RWPE1 (cell line): ENCODE data around the gene NEURL1B.
A peak's percentile ranks its signal among the peaks of the same experiment; 100 is the strongest.

Experiments used
- CTCF ChIA-PET: fragments of 350-600 bp; sonication (Branson Sonifier 250); formaldehyde crosslinking; extraction: SDS; loops from one replicate; lab custom pipeline; 2021; lab: Yijun Ruan, JAX
- POLR2A ChIA-PET: fragments of 400-600 bp; formaldehyde crosslinking; extraction: SDS; loops from one replicate; lab custom pipeline; 2020; ENCODE audit warnings: antibody characterized with exemption; ENCODE audit not compliant: low non-redundant PET; lab: Yijun Ruan, JAX
- DNase-seq: peaks from one replicate; pipeline ENCODE4 v3.0.0; 2012; ENCODE audit warnings: low spot score
- H3K27ac ChIP-seq: fragments of 450-650 bp; 2 replicates; pipeline ENCODE4 v1.5.1; 2017
- TF ChIP-seq, protein P1 (sequence below): fragments of 450-650 bp; conservative IDR thresholded peaks from 2 replicates; pipeline ENCODE4 v1.5.1; 2017; ENCODE audit warnings: low read depth, mild to moderate bottlenecking

The NEURL1B gene

DNA sequence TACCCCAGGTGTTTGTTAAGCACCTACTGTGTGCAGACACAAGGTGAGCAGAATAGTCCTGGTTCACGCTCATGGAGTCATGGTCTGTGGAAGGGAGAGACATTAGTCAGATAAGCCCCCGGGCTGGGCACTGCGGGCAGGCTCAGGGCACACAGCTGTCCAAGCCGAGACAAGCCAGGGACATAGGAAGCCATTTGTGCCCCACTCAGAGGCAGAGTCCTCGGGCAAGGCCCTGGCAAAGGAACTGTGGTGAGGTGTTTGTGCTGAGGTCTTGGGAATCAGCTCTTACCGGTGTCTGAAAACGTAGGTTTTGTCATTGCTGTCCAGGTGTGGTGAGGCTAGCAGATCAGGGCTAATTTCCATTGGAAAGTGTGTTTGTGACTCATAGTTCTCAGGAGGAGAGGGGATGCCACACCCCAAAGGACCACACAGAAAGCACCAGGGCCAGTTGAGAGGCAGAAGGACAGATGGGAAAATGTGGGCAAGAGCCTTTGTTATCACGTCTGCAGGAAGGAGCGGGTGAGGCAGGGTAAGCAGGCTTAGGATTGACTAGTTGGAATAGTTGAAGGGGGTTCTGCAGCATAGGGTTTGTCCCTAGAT, 46.1 kb upstream of the NEURL1B start:
- TF ChIP-seq, protein P1, sequence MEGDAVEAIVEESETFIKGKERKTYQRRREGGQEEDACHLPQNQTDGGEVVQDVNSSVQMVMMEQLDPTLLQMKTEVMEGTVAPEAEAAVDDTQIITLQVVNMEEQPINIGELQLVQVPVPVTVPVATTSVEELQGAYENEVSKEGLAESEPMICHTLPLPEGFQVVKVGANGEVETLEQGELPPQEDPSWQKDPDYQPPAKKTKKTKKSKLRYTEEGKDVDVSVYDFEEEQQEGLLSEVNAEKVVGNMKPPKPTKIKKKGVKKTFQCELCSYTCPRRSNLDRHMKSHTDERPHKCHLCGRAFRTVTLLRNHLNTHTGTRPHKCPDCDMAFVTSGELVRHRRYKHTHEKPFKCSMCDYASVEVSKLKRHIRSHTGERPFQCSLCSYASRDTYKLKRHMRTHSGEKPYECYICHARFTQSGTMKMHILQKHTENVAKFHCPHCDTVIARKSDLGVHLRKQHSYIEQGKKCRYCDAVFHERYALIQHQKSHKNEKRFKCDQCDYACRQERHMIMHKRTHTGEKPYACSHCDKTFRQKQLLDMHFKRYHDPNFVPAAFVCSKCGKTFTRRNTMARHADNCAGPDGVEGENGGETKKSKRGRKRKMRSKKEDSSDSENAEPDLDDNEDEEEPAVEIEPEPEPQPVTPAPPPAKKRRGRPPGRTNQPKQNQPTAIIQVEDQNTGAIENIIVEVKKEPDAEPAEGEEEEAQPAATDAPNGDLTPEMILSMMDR = no peak
- ChIA-PET CTCF (interaction anchor here (0.6 to 0.7 kb wide), 3 partner anchors 10 to 364 kb away, joined by 3 read pairs; no protein-coding TSS in a partner anchor), POLR2A (no interaction called here)
- DNase-seq = peak; percentile 53
- H3K27ac ChIP-seq = peak overlapping the region; percentile 4; the same call in 1 of the 2 replicates

DNA sequence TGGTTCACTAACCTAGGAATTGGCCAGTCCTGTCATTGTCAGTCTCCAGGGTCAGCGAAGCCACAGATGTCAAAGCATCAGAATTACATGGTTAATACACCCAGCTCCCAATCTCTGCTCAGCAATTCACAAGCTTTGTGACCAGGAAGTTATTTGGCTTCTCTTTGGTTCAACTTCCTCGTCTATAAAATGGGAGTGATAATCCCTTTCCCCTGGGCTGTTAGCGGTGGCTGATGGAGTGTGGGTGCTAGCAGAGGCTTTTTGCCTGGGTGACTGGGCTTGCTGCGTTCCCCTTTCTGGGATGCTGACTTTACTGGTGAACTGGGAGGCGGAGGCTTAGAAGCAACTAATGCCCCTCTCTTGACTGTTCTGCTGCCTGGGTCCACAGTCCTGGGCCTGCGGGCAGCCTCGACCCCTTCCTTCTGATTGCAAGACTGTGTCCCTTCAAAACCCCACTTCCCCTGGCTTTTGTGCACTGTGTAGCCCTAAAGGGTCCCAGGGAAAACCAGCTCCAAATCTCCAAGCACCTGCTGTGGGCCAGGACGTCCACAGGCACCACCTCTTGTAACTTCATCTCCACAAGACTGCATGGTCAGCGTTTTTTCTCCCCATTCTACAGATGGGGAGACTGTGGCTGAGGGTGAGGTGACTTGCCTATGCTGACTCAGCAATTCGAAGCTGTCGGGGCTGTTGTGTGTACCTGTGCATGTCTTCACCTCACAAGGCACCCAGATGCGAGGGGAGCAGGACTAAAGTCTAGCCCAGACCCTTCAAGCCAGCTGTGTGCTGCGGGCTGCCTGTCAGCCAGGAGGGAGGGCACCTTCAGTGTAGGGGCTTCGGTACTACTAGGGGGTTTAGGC, 45.2 kb upstream of the NEURL1B start:
- DNase-seq = no peak
- ChIA-PET POLR2A (no interaction called here), CTCF (interaction anchor here (0.7 kb wide), 1 partner anchor 11 kb away, joined by 3 read pairs; no protein-coding TSS in a partner anchor)
- TF ChIP-seq, protein P1 = no peak
- peak overlapping the region; percentile 4; the same call in 1 of the 2 replicates for H3K27ac ChIP-seq

DNA sequence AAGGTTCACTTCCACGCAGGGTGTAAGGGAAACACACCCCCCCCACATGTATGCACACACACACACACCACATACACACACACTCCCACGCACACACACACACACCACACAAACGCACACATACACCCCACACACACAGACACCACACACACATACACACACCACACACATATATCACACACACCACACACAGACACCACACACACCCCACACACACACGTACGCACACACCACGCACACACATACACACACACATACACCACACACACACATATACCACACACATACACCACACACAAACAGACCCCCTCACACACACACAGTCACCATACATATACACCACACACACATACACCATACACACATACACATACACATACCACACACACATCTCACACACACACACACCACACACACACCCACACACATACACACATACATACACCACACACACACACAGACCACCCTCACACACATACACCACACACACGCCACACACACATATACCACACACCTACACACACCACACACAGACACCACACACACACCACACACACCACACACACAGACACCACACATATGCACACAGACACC, 44.3 kb upstream of the NEURL1B start:
- TF ChIP-seq, protein P1 = no peak
- no peak for DNase-seq
- no peak overlapping the region for H3K27ac ChIP-seq
- POLR2A ChIA-PET = no interaction called here
- CTCF ChIA-PET = no interaction called here

DNA sequence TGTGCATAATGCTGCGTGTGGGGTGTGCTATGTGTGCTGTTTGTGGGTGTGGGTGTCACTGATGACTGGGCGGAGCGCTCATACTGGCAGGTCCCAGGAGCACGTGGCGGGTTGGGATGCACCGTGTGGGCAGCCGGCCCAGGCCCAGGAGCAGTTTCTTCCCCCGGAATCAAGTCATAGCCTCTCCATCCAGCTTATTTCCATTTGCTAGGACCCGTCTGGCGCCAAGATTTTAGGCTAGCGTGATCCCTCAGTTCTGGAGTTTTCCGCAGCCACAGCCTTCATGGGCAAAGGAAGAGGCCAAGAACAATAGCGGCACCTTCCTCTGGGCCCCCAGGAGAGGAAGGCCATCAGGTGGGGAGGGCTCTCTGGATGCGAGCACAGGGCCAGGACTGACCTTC, 43.3 kb upstream of the NEURL1B start:
- CTCF ChIA-PET = no interaction called here
- POLR2A ChIA-PET = no interaction called here
- TF ChIP-seq, protein P1 = no peak
- DNase-seq = no peak
- no peak overlapping the region for H3K27ac ChIP-seq

DNA sequence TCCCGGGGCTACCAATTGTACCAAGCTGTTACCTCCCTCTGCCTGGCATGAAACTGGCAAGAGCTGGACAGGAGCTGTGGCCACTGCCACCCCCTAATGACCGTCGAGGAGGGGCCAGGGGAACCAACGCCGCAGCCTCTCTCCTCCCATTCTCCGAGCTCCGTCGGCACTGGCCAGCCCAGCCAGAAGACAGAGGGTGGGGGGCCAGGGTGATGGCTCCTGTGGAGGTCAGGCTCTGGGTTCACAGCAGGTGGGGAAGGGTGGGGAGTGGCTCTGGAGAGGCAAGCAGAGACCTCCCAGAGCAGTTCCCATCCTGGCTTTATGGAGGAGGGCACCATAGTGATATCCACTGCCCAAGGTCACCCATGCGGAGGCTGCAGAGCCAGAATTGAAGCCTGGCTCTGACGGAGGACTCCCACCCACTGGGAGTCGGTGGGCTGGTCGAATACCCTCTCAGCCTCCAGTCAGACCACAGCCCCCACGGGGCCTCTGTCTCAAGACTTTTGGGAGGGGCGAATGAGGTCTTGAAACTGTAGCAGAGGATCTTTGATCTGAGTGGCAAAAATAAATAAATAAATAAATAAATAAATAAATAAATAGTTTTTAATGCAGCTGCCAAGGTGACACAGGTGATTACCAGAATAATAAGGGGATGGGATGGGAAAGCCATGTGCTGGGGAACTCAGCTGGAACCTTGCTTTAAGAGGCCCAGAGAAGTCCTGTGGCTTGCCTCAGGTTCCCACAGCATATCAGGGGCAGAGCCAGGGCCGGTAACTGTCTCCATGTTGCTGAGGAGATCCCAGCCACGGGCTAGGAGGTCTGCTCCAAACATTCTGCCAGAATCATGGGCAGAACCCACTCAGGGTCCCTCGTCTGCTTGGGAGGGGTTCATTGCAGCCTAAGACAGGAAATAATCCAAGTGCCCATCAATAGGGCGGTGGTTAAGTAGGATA, 42.5 kb upstream of the NEURL1B start:
- TF ChIP-seq, protein P1 = no peak
- DNase-seq = no peak
- ChIA-PET POLR2A (no interaction called here), CTCF (interaction anchor here (0.6 kb wide), 1 partner anchor 115 kb away, joined by 6 read pairs; no protein-coding TSS in a partner anchor)
- no peak overlapping the region for H3K27ac ChIP-seq
